ENCODE measurements around the gene IRF9. TPM values are rescaled to one million over a fixed set of nuclear protein-coding genes. Genes with fewer than 3 reads are reported as not detected.

The IRF9 gene
- total RNA-seq = 10 to 100 TPM; 74.8 to 86.1 TPM

DNA sequence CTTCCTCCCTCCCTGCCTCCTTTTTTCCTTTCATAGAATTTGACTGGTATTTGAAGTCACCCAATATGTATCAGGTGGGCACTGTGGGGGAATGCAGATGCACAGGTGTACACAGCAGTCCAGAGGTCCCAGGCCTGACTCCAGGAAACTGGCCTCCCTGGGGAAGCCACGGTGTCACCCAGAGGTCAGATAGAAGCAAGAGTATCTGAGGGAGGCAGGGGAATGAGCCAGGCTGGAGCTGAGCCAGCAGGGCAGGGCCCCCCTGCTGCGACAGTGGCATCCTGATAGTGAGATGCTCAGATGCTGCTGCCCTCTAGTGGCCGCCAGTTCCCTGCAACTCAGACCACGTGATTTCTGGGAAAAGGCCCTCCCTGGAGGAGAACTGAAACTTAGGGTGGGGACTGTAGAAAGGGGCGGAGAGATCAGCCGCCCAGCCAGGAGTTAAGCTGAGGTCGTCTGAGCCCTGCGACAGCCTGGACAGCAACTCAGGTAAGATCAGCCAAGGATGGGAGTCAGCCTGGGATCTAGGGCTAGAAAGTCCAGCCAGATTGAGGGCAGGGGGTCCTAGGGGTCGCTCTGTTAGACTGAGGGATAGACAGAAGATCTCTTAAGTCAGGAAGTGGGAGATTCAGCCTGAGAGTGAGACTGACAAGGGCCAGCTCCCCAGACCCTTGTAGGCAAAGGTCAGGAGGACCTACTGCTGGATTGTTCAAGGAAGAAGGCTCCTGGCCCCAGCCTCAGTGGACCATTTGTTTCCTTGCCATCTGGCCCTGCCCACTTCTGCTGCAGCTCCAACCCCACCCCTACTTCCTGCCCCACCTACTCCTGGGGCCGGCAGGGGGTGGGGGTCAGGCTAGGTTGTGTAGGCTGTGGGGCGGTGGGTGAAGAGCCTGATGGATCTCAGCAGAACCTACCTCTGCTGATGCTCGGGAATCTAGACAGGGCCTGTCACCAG, at the start of gene IRF9:
IRF9 (plus strand) TSS at position 416 of the 955 bp plus-strand sequence. CDS start 880 bp downstream, outside the sequence.
- TF ChIP-seq CTCF (IDR thresholded peaks at IDR 0.05) = peak; percentile 93
- ATAC-seq (ENCODE audit: insufficient number of reproducible peaks, low FRiP score, low read depth) (peak; percentile 90), DNase-seq (ENCODE audit: low spot score) (peak; percentile 93)
- H3K4me3 ChIP-seq = peak within 1 kb of the TSS; percentile 90
- H3K4me1 ChIP-seq (ENCODE audit: control insufficient read depth in 1 of 2, low read depth in 2 of 2) = peaks cover 15 to 38% of the 10 kb centered on the region in 2 donors
- H3K27ac ChIP-seq = peak within 1 kb of the TSS; percentile 87 to 88
- no peaks in the 10 kb centered on the region for H3K9me3 ChIP-seq
- no peaks in the 10 kb centered on the region for H3K27me3 ChIP-seq (replicated peaks; ENCODE audit: insufficient read depth)
- peaks cover 63% of the 10 kb centered on the region for H3K36me3 ChIP-seq

GRCh38 chr14:24113379-24113800, 47.7 kb upstream of the IRF9 start:
- no peak for DNase-seq (ENCODE audit: low spot score)
- Histone ChIP-seq H3K9me3 (no peaks in the 10 kb centered on the region), H3K27me3 (replicated peaks; ENCODE audit: insufficient read depth) (no peaks in the 10 kb centered on the region), H3K4me1 (ENCODE audit: control insufficient read depth in 1 of 2, low read depth in 2 of 2) (peaks cover 7 to 18% of the 10 kb centered on the region in 2 donors), H3K27ac (peak overlapping the region; percentile 97 to 98), H3K4me3 (peak overlapping the region; percentile 92), H3K36me3 (no peaks in the 10 kb centered on the region)
- no peak for TF ChIP-seq CTCF (IDR thresholded peaks at IDR 0.05)
- ATAC-seq (ENCODE audit: insufficient number of reproducible peaks, low FRiP score, low read depth) = no peak

DNA sequence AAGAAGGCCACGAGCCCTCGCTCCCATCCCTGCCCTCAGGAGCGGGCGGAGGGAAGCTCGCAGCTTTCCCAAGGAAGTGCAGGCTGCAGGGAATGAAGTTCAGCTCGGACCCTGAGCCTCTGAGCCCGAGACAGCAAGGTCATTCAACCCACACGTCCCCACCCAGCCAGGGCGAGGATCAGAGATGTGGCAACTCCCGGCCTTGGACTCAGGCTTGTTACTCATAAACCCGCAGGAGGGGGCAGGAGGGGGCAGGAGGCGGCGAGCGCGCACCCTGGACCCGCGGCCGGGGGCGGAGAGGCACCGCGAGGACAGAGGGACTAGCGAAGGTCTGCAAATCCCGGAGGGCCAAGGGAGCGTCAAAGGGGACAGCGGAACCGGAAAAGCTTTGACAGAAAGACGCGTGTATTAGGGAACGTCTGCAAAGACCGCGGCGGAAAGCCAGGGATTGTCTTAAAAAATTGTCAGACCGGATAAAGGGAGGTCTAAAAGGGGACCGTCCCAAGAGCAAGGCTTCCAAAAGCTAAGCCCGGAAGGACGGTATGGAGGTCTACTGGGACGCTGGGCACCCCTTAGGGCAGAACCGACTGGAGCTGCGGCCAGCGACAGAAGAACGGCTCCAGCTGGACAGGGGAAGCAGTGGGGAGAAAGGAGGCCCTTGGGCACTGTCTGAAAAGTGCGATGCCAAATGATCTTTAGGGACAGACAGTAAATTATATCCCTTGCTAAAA, 47.1 kb upstream of the IRF9 start:
- ATAC-seq (ENCODE audit: insufficient number of reproducible peaks, low FRiP score, low read depth) (peak; percentile 34), DNase-seq (ENCODE audit: low spot score) (peak; percentile 82)
- H3K4me1 ChIP-seq (ENCODE audit: control insufficient read depth in 1 of 2, low read depth in 2 of 2) = peaks cover 7 to 18% of the 10 kb centered on the region in 2 donors
- H3K27me3 ChIP-seq (replicated peaks; ENCODE audit: insufficient read depth) = no peaks in the 10 kb centered on the region
- H3K4me3 ChIP-seq = peak overlapping the region; percentile 92
- H3K36me3 ChIP-seq = peaks cover 1% of the 10 kb centered on the region
- TF ChIP-seq CTCF (IDR thresholded peaks at IDR 0.05) = no peak
- peak overlapping the region; percentile 97 to 98 for H3K27ac ChIP-seq
- no peaks in the 10 kb centered on the region for H3K9me3 ChIP-seq

DNA sequence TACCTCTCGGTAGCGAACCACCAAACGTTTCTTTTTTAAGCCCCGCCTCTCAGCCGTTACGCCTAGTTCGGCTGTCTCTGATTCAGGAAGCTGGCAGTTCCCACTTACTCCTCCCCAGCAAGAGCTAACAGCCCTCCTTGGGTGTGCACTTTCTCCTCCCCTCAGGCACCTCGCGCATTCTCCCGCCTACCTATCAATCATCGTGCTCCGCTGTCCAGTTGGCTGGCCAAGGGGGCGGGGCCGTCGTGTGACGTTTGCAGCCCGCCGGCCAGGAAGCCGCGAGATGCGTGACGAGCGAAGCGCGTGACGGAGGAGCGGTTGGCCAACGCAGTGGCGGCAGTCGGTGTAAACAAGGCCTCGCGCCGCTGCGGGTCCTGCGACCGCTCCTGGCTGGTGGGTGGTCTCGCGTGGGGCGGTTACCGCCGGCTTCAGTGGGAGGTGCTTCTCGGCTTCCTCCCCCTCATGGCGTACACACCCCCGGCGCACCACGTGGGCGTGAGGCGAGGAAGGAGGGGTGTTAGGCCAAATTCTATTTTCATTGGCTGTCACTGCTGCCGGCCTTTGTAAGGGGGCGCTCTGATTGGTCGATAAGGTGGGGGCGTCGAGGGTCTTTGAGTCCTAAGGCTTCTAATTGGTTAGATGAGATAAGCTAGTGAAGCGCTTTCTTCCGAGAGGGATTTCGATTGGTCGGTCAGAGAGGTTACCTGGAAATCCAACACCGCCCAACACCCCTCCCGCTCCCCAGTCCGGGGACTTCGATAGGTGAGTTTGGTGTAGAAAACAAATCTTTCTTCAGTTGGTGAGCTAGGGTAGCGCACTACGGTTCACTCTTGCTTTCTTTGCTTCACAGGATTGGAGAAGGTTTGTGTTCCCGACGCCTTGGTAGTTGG, 46.3 kb upstream of the IRF9 start, which contains the start of the genes DCAF11 and NRL:
DCAF11 (plus strand) TSS at position 246 of the 890 bp plus-strand sequence. CDS start 818 bp downstream, outside the sequence.
NRL (minus strand) TSS at position 418 of the 890 bp plus-strand sequence. CDS start 32,101 bp downstream, outside the sequence.
- no peaks in the 10 kb centered on the region for H3K9me3 ChIP-seq
- peaks cover 10% of the 10 kb centered on the region for H3K36me3 ChIP-seq
- DNase-seq (ENCODE audit: low spot score) (peak; percentile 97), ATAC-seq (ENCODE audit: insufficient number of reproducible peaks, low FRiP score, low read depth) (peak; percentile 97)
- peak within 1 kb of the TSS; percentile 98 for H3K27ac ChIP-seq
- no peaks in the 10 kb centered on the region for H3K27me3 ChIP-seq (replicated peaks; ENCODE audit: insufficient read depth)
- peak within 1 kb of the TSS; percentile 92 for H3K4me3 ChIP-seq
- TF ChIP-seq CTCF (IDR thresholded peaks at IDR 0.05) = no peak
- H3K4me1 ChIP-seq (ENCODE audit: control insufficient read depth in 1 of 2, low read depth in 2 of 2) = peaks cover 7 to 18% of the 10 kb centered on the region in 2 donors

Data from thoracic aorta (tissue), 2 donors.